Vagina (tissue), 2 donors: ENCODE results near the gene AMIGO1. TPM values are rescaled to one million over a fixed set of nuclear protein-coding genes. Genes with fewer than 3 reads are reported as not detected.

Experiments used
- DNase-seq, 2 donors: peaks; one replicate each; pipeline ENCODE4 v3.0.0-alpha.2; 2017; ENCODE audit errors: extremely low spot score in 2 of 2
- H3K27ac ChIP-seq: fragments of 200-600 bp; sonication (generic); one replicate; pipeline ENCODE4 v1.5.1; 2019
- H3K27me3 ChIP-seq: fragments of 200-600 bp; sonication (generic); one replicate; pipeline ENCODE4 v1.5.1; 2019
- H3K36me3 ChIP-seq, 2 donors: fragments of 200-600 bp; sonication (generic); one replicate each; pipeline ENCODE4 v1.5.1; 2017 to 2019
- H3K4me1 ChIP-seq: fragments of 200-600 bp; sonication (generic); one replicate; pipeline ENCODE4 v1.5.1; 2019
- H3K4me3 ChIP-seq, 2 donors: fragments of 200-600 bp; sonication (generic); 1 replicate in 1 of 2; 2 replicates in 1 of 2; pipeline ENCODE4 v1.5.1; 2016 to 2019
- H3K9me3 ChIP-seq: fragments of 200-600 bp; sonication (generic); one replicate; pipeline ENCODE4 v1.5.1; 2019
- CTCF ChIP-seq, 3 experiments: fragments of 450-650 bp in 2 of 3; fragments of 200-600 bp in 1 of 3; sonication (generic) in 1 of 3; IDR thresholded peaks; one replicate each; pipeline ENCODE4 v1.5.1; 2017 to 2019; ENCODE audit warnings: antibody characterized with exemption in 3 of 3, mild to moderate bottlenecking in 2 of 3, moderate library complexity in 2 of 3
- POLR2A ChIP-seq, 2 donors: fragments of 450-650 bp; IDR thresholded peaks; one replicate each; pipeline ENCODE4 v1.6.1; 2017; ENCODE audit warnings: antibody characterized with exemption in 2 of 2, mild to moderate bottlenecking in 2 of 2, moderate library complexity in 2 of 2
- POLR2AphosphoS5 ChIP-seq, 2 donors: sonication (generic); formaldehyde crosslinking; IDR thresholded peaks; one replicate each; pipeline ENCODE4 v1.9.0; 2017; ENCODE audit warnings: antibody characterized with exemption in 2 of 2, mild to moderate bottlenecking in 2 of 2, low read depth in 1 of 2; ENCODE audit not compliant: insufficient read depth in 1 of 2
- intact Hi-C: fragments of 100-400 bp; cut with DNase I; formaldehyde crosslinking; loops from one replicate; pipeline ENCODE4 v1.15.1; 2023
- total RNA-seq: library from RNA; depleted of rRNA; stranded (reverse); fragments of >200 nt; gene quantifications from one replicate; pipeline ENCODE4 v1.2.3, GENCODE V29; 2016

The AMIGO1 gene
- total RNA-seq, 1 donor from 2014 or later, result 6.4 TPM

GRCh38 chr1:109479901-109480300 is 29.6 kb downstream of the AMIGO1 start:
- intact Hi-C loops, result no loop called here
- TF ChIP-seq POLR2A (IDR thresholded peaks at IDR 0.05) (no peak), POLR2AphosphoS5 (IDR thresholded peaks at IDR 0.05; ENCODE audit: insufficient read depth in 1 of 2, low read depth in 1 of 2) (no peak), CTCF (IDR thresholded peaks at IDR 0.05) (no peak)

GRCh38 chr1:109479311-109479710 is 30.2 kb downstream of the AMIGO1 start:
- Histone ChIP-seq H3K9me3 (no peaks in the 10 kb centered on the region), H3K27ac (no peak overlapping the region), H3K27me3 (no peaks in the 10 kb centered on the region), H3K4me3 (no peak overlapping the region), H3K36me3 (no peaks in the 10 kb centered on the region), H3K4me1 (peaks cover 10% of the 10 kb centered on the region)
- no peak for DNase-seq
- intact Hi-C loops, result no loop called here
- TF ChIP-seq CTCF (IDR thresholded peaks at IDR 0.05) (no peak), POLR2AphosphoS5 (IDR thresholded peaks at IDR 0.05; ENCODE audit: insufficient read depth in 1 of 2, low read depth in 1 of 2) (no peak), POLR2A (IDR thresholded peaks at IDR 0.05) (no peak)

More at GRCh38 chr1:109479901-109480300, 29.6 kb downstream of the AMIGO1 start:
- Histone ChIP-seq H3K4me3 (no peak overlapping the region), H3K4me1 (peaks cover 16% of the 10 kb centered on the region), H3K36me3 (no peaks in the 10 kb centered on the region), H3K27ac (no peak overlapping the region), H3K9me3 (no peaks in the 10 kb centered on the region), H3K27me3 (no peaks in the 10 kb centered on the region)
- no peak for DNase-seq

- intact Hi-C loops, result no loop called here
- Histone ChIP-seq H3K36me3 (no peaks in the 10 kb centered on the region), H3K27me3 (no peaks in the 10 kb centered on the region), H3K9me3 (no peaks in the 10 kb centered on the region), H3K27ac (no peak overlapping the region), H3K4me1 (peaks cover 8% of the 10 kb centered on the region), H3K4me3 (no peak overlapping the region)
- DNase-seq, result no peak
- TF ChIP-seq CTCF (IDR thresholded peaks at IDR 0.05), result no peak
- no peak for TF ChIP-seq POLR2A (IDR thresholded peaks at IDR 0.05)
- TF ChIP-seq POLR2AphosphoS5 (IDR thresholded peaks at IDR 0.05; ENCODE audit: insufficient read depth in 1 of 2, low read depth in 1 of 2), result no peak
Observed at GRCh38 chr1:109478806-109479205, 30.7 kb downstream of the AMIGO1 start.

- Histone ChIP-seq H3K4me1 (peaks cover 2% of the 10 kb centered on the region), H3K4me3 (no peak overlapping the region), H3K27me3 (no peaks in the 10 kb centered on the region), H3K9me3 (no peaks in the 10 kb centered on the region), H3K36me3 (no peaks in the 10 kb centered on the region), H3K27ac (no peak overlapping the region)
- DNase-seq, result no peak
- intact Hi-C loops, result no loop called here
- no peak for TF ChIP-seq POLR2A (IDR thresholded peaks at IDR 0.05)
- no peak for TF ChIP-seq CTCF (IDR thresholded peaks at IDR 0.05)
- no peak for TF ChIP-seq POLR2AphosphoS5 (IDR thresholded peaks at IDR 0.05; ENCODE audit: insufficient read depth in 1 of 2, low read depth in 1 of 2)
Observed at GRCh38 chr1:109477821-109478220, 31.7 kb downstream of the AMIGO1 start.

GRCh38 chr1:109476825-109477224 is 32.7 kb downstream of the AMIGO1 start:
- no peak for DNase-seq
- Histone ChIP-seq H3K36me3 (no peaks in the 10 kb centered on the region), H3K9me3 (no peaks in the 10 kb centered on the region), H3K4me3 (no peak overlapping the region), H3K27me3 (no peaks in the 10 kb centered on the region), H3K4me1 (no peaks in the 10 kb centered on the region), H3K27ac (no peak overlapping the region)
- TF ChIP-seq POLR2AphosphoS5 (IDR thresholded peaks at IDR 0.05; ENCODE audit: insufficient read depth in 1 of 2, low read depth in 1 of 2), result no peak
- TF ChIP-seq CTCF (IDR thresholded peaks at IDR 0.05), result no peak
- TF ChIP-seq POLR2A (IDR thresholded peaks at IDR 0.05), result no peak
- intact Hi-C loops, result no loop called here
